Endothelial cell of umbilical vein (primary cell): ENCODE results near the gene CCR9.

ENCODE experiments used
- CTCF ChIP-seq, 2 donors: IDR thresholded peaks; 1 replicate in 1 of 2; 2 replicates in 1 of 2; pipeline ENCODE4 v1.5.1; 2011; ENCODE audit warnings: low read length in 2 of 2, mild to moderate bottlenecking in 2 of 2, moderate library complexity in 2 of 2, control low read depth in 1 of 2, inconsistent platforms in 1 of 2, low read depth in 1 of 2; ENCODE audit not compliant: insufficient read depth in 1 of 2; ENCODE audit errors: extremely low read depth in 1 of 2
- EZH2 ChIP-seq: IDR thresholded peaks from 2 replicates; pipeline ENCODE4 v1.6.1; 2012; ENCODE audit warnings: borderline replicate concordance, low read depth, mild to moderate bottlenecking, moderate library complexity, low read length, inconsistent platforms; ENCODE audit not compliant: severe bottlenecking
- FOS ChIP-seq: IDR thresholded peaks from 2 replicates; pipeline ENCODE4 v1.6.1; 2011; ENCODE audit warnings: mild to moderate bottlenecking, low read length, moderate library complexity, borderline replicate concordance; ENCODE audit not compliant: insufficient read depth
- GATA2 ChIP-seq: IDR thresholded peaks from 2 replicates; pipeline ENCODE4 v1.7.0; 2011; ENCODE audit warnings: low read depth, mild to moderate bottlenecking, moderate library complexity, mixed read lengths, low read length; ENCODE audit not compliant: insufficient read length, insufficient read depth
- MYC ChIP-seq: IDR thresholded peaks from one replicate; pipeline ENCODE4 v1.6.1; 2011; ENCODE audit warnings: mild to moderate bottlenecking, low read depth, low read length
- POLR2A ChIP-seq: IDR thresholded peaks from 2 replicates; pipeline ENCODE4 v1.6.1; 2012; ENCODE audit warnings: low read depth, mild to moderate bottlenecking, control low read depth, low read length
- POLR2AphosphoS5 ChIP-seq: IDR thresholded peaks from 2 replicates; pipeline ENCODE4 v1.6.1; 2012; ENCODE audit warnings: low read depth, mild to moderate bottlenecking, control low read depth, low read length, moderate library complexity; ENCODE audit not compliant: insufficient read depth
- TF ChIP-seq, protein P1 (sequence below): IDR thresholded peaks from 2 replicates; pipeline ENCODE4 v1.6.1; 2011; ENCODE audit not compliant: insufficient read depth, insufficient read length

GRCh38 chr3:45938043-45938435 lies 51.7 kb downstream of the CCR9 start:
- TF ChIP-seq POLR2AphosphoS5: no peak
- TF ChIP-seq POLR2A: no peak
- no peak for TF ChIP-seq MYC
- no peak for TF ChIP-seq CTCF (IDR thresholded peaks at IDR 0.05; ENCODE audit: extremely low read depth in 1 of 2, insufficient read depth in 1 of 2, low read depth in 1 of 2, low read length in 2 of 2)
- no peak for TF ChIP-seq GATA2
- TF ChIP-seq, protein P1, sequence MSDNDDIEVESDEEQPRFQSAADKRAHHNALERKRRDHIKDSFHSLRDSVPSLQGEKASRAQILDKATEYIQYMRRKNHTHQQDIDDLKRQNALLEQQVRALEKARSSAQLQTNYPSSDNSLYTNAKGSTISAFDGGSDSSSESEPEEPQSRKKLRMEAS: no peak
- TF ChIP-seq EZH2: no peak
- no peak for TF ChIP-seq FOS
